Karpas-422 (cell line): ENCODE data around the gene HSPB3. TPM values are rescaled to one million over a fixed set of nuclear protein-coding genes. Genes with fewer than 3 reads are reported as not detected.
"Not testable (repeated sequence)": the region's sequence is repeated elsewhere in the genome, so short reads cannot be mapped to it uniquely, and the experiment has no call there.

Experiments
- DNase-seq: peaks from one replicate; pipeline ENCODE4 v3.0.0-alpha.2; 2015
- H2AFZ ChIP-seq: fragments of 200-600 bp; sonication (generic); 2 replicates; pipeline ENCODE4 v1.6.1; 2014; ENCODE audit warnings: antibody characterized with exemption, low read length, mixed read lengths
- H3K27ac ChIP-seq: fragments of 200-600 bp; sonication (generic); 2 replicates; pipeline ENCODE4 v1.5.1; 2014; ENCODE audit warnings: mild to moderate bottlenecking, low read length, moderate library complexity
- H3K27me3 ChIP-seq: fragments of 200-600 bp; sonication (generic); 2 replicates; pipeline ENCODE4 v1.6.1; 2014; ENCODE audit warnings: low read length, mixed read lengths
- H3K36me3 ChIP-seq: fragments of 200-600 bp; sonication (generic); 2 replicates; pipeline ENCODE4 v1.6.1; 2014; ENCODE audit warnings: low read length, mixed read lengths; ENCODE audit not compliant: insufficient read depth
- H3K4me1 ChIP-seq: fragments of 200-600 bp; sonication (generic); 2 replicates; pipeline ENCODE4 v1.6.1; 2014; ENCODE audit warnings: mild to moderate bottlenecking, low read length, mixed read lengths
- H3K4me2 ChIP-seq: fragments of 200-600 bp; sonication (generic); 2 replicates; pipeline ENCODE4 v1.6.1; 2014; ENCODE audit warnings: low read length, low read depth, mild to moderate bottlenecking; ENCODE audit not compliant: poor library complexity, severe bottlenecking
- H3K4me3 ChIP-seq: fragments of 200-600 bp; sonication (generic); 2 replicates; pipeline ENCODE4 v1.5.1; 2014; ENCODE audit warnings: mild to moderate bottlenecking, antibody characterized with exemption, low read length, mixed read lengths
- H3K79me2 ChIP-seq: fragments of 200-600 bp; sonication (generic); 2 replicates; pipeline ENCODE4 v1.6.1; 2014; ENCODE audit warnings: mild to moderate bottlenecking, low read length, mixed read lengths
- H3K9ac ChIP-seq: fragments of 200-600 bp; sonication (generic); 2 replicates; pipeline ENCODE4 v1.6.0; 2014; ENCODE audit warnings: low read length
- H3K9me2 ChIP-seq: fragments of 200-600 bp; sonication (generic), shearing (Covaris generic); replicated peaks from 2 replicates; pipeline ENCODE4 v1.6.0; 2014; ENCODE audit warnings: mild to moderate bottlenecking, low read length, moderate library complexity; ENCODE audit not compliant: insufficient read depth
- H3K9me3 ChIP-seq: fragments of 300-700, 200-600 bp; sonication (generic); 2 replicates; pipeline ENCODE4 v1.6.1; 2014; ENCODE audit warnings: low read length, mixed read lengths
- H4K20me1 ChIP-seq: fragments of 200-600 bp; sonication (generic); 2 replicates; pipeline ENCODE4 v1.6.1; 2014; ENCODE audit warnings: mild to moderate bottlenecking, antibody characterized with exemption, low read length, low read depth; ENCODE audit not compliant: insufficient read depth
- total RNA-seq: library from RNA; depleted of rRNA; stranded (reverse); fragments of >200 nt; shearing (Covaris generic); gene quantifications from 2 replicates; pipeline ENCODE4 v1.2.3, GENCODE V29; 2014; ENCODE audit warnings: low replicate concordance; rRNA removed

The HSPB3 gene
- total RNA-seq, result not detected in 2 replicates

- Histone ChIP-seq H3K36me3 (no peaks in the 10 kb centered on the region), H3K4me1 (no peaks in the 10 kb centered on the region), H4K20me1 (no peaks in the 10 kb centered on the region), H2AFZ (no peak within 1 kb of the TSS; the same call in 1 of the 2 replicates), H3K79me2 (no peaks in the 10 kb centered on the region), H3K27me3 (no peaks in the 10 kb centered on the region), H3K9ac (no peak within 1 kb of the TSS), H3K9me3 (no peaks in the 10 kb centered on the region), H3K27ac (no peak within 1 kb of the TSS), H3K4me2 (no peak within 1 kb of the TSS), H3K4me3 (no peak within 1 kb of the TSS), H3K9me2 (no peaks in the 10 kb centered on the region)
- DNase-seq, result no peak
Observed at GRCh38 chr5:54455413-54456157, at the start of gene HSPB3. Gene HSPB3, plus strand, starts transcription at chr5:54455699. Its CDS starts 91 bp downstream, at chr5:54455790.

- no peak overlapping the region for H2AFZ ChIP-seq
- H3K4me2 ChIP-seq, result no peak overlapping the region
- DNase-seq, result no peak
- H3K4me1 ChIP-seq, result no peaks in the 10 kb centered on the region
- H3K27ac ChIP-seq, result no peak overlapping the region
- H3K9me3 ChIP-seq, result no peaks in the 10 kb centered on the region
- H3K4me3 ChIP-seq, result no peak overlapping the region
- H3K9me2 ChIP-seq, result no peaks in the 10 kb centered on the region
- H3K9ac ChIP-seq, result no peak overlapping the region
- H3K79me2 ChIP-seq, result no peaks in the 10 kb centered on the region
- no peaks in the 10 kb centered on the region for H4K20me1 ChIP-seq
- no peaks in the 10 kb centered on the region for H3K36me3 ChIP-seq
- H3K27me3 ChIP-seq, result no peaks in the 10 kb centered on the region
Observed at GRCh38 chr5:54411176-54411575, 44.3 kb upstream of the HSPB3 start.

GRCh38 chr5:54412913-54413312 is 42.6 kb upstream of the HSPB3 start:
- no peak overlapping the region for H2AFZ ChIP-seq
- H3K4me1 ChIP-seq, result no peaks in the 10 kb centered on the region
- no peaks in the 10 kb centered on the region for H3K27me3 ChIP-seq
- no peak overlapping the region for H3K4me2 ChIP-seq
- no peak overlapping the region for H3K4me3 ChIP-seq
- no peaks in the 10 kb centered on the region for H4K20me1 ChIP-seq
- no peaks in the 10 kb centered on the region for H3K79me2 ChIP-seq
- no peaks in the 10 kb centered on the region for H3K9me2 ChIP-seq
- H3K9me3 ChIP-seq, result no peaks in the 10 kb centered on the region
- no peaks in the 10 kb centered on the region for H3K36me3 ChIP-seq
- no peak overlapping the region for H3K9ac ChIP-seq
- no peak for DNase-seq
- no peak overlapping the region for H3K27ac ChIP-seq

- H3K9me2 ChIP-seq, result no peaks in the 10 kb centered on the region
- H3K79me2 ChIP-seq, result no peaks in the 10 kb centered on the region
- no peak overlapping the region for H3K9ac ChIP-seq
- no peak for DNase-seq
- H3K4me2 ChIP-seq, result no peak overlapping the region
- no peaks in the 10 kb centered on the region for H4K20me1 ChIP-seq
- H3K4me3 ChIP-seq, result no peak overlapping the region
- H3K27me3 ChIP-seq, result no peaks in the 10 kb centered on the region
- H3K4me1 ChIP-seq, result no peaks in the 10 kb centered on the region
- no peaks in the 10 kb centered on the region for H3K9me3 ChIP-seq
- H2AFZ ChIP-seq, result no peak overlapping the region
- no peak overlapping the region for H3K27ac ChIP-seq
- no peaks in the 10 kb centered on the region for H3K36me3 ChIP-seq
Observed at GRCh38 chr5:54415147-54415546, 40.4 kb upstream of the HSPB3 start.

- Histone ChIP-seq H3K36me3 (no peaks in the 10 kb centered on the region), H3K9me3 (no peaks in the 10 kb centered on the region), H2AFZ (no peak overlapping the region), H4K20me1 (no peaks in the 10 kb centered on the region), H3K27me3 (no peaks in the 10 kb centered on the region), H3K4me3 (no peak overlapping the region), H3K4me1 (no peaks in the 10 kb centered on the region), H3K9ac (no peak overlapping the region), H3K4me2 (no peak overlapping the region), H3K27ac (no peak overlapping the region), H3K9me2 (no peaks in the 10 kb centered on the region), H3K79me2 (no peaks in the 10 kb centered on the region)
- DNase-seq, result no peak
Observed at GRCh38 chr5:54415896-54416601, 39.5 kb upstream of the HSPB3 start.

GRCh38 chr5:54419573-54420423 is 35.7 kb upstream of the HSPB3 start:
- peak; percentile 79 for DNase-seq
- H3K9me3 ChIP-seq, H3K4me2 ChIP-seq: not testable (repeated sequence)

GRCh38 chr5:54420511-54420910 is 35.0 kb upstream of the HSPB3 start:
- H3K4me3 ChIP-seq, H3K9ac ChIP-seq, H3K36me3 ChIP-seq, H4K20me1 ChIP-seq, H3K4me2 ChIP-seq, H3K4me1 ChIP-seq, H3K27ac ChIP-seq, H2AFZ ChIP-seq, H3K79me2 ChIP-seq, H3K27me3 ChIP-seq, H3K9me2 ChIP-seq, DNase-seq, H3K9me3 ChIP-seq: not testable (repeated sequence)

More at GRCh38 chr5:54419573-54420423, 35.7 kb upstream of the HSPB3 start:
- H3K4me3 ChIP-seq, H3K79me2 ChIP-seq, H3K9ac ChIP-seq, H3K36me3 ChIP-seq, H3K27ac ChIP-seq, H3K27me3 ChIP-seq, H4K20me1 ChIP-seq, H3K4me1 ChIP-seq, H2AFZ ChIP-seq, H3K9me2 ChIP-seq: not testable (repeated sequence)

GRCh38 chr5:54421976-54422375 is 33.5 kb upstream of the HSPB3 start:
- Histone ChIP-seq H3K4me2 (no peak overlapping the region), H2AFZ (no peak overlapping the region), H4K20me1 (no peaks in the 10 kb centered on the region), H3K4me1 (no peaks in the 10 kb centered on the region), H3K36me3 (no peaks in the 10 kb centered on the region), H3K27ac (no peak overlapping the region), H3K4me3 (no peak overlapping the region), H3K9ac (no peak overlapping the region), H3K27me3 (0 out of 2 replicates have a peak, but pooled peaks cover under 1% of the 10 kb centered on the region), H3K9me2 (no peaks in the 10 kb centered on the region), H3K9me3 (no peaks in the 10 kb centered on the region), H3K79me2 (no peaks in the 10 kb centered on the region)
- no peak for DNase-seq
